CD4-positive, alpha-beta T cell treated with Interleukin-17A for 1 hour (primary cell): ENCODE data around the gene OSBPL1A.

ENCODE experiments used
- DNase-seq: peaks from one replicate; pipeline ENCODE4 v3.0.0-alpha.2; 2020

OSBPL1A gene

GRCh38 chr18:24209558-24209957, 188.1 kb downstream of the OSBPL1A start:
- DNase-seq = no peak

DNA sequence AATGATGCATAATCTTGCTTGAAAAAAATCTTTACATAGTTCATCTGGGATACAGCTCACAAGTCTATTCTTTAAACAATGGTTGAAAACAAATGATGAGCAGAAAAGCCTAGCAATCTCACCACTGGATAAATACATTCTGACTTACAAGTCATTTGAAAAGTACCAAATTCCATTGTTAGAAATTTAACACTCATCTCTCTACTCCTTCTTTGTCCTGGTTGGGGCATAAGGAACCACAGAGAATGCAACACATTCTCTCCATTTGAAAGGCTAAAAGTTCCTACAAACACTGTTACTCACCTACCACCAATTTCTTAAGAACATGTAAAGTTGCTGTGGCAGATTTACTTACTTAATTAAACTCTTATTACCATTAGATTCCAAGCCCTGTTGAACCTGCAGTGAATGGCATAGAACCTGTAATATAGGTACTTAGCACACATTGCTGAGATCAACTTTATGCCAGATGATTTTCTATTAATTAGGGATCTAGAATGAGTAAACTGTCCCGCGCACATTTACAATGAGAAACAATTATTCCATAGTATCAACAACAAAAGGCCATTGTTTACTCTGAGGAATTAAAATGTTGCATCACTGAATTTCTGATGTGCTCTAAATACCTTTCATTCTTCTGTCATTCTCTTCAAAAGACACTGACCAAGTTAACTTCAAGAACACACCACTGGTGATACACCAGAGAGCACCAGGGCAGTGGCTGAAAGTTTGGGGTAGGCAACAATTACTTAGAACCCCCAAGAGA, 189.2 kb downstream of the OSBPL1A start:
- no peak for DNase-seq

- DNase-seq = no peak
Observed at GRCh38 chr18:24204904-24205303, 192.7 kb downstream of the OSBPL1A start.

- no peak for DNase-seq
Observed at GRCh38 chr18:24201699-24202687, 195.6 kb downstream of the OSBPL1A start.

DNA sequence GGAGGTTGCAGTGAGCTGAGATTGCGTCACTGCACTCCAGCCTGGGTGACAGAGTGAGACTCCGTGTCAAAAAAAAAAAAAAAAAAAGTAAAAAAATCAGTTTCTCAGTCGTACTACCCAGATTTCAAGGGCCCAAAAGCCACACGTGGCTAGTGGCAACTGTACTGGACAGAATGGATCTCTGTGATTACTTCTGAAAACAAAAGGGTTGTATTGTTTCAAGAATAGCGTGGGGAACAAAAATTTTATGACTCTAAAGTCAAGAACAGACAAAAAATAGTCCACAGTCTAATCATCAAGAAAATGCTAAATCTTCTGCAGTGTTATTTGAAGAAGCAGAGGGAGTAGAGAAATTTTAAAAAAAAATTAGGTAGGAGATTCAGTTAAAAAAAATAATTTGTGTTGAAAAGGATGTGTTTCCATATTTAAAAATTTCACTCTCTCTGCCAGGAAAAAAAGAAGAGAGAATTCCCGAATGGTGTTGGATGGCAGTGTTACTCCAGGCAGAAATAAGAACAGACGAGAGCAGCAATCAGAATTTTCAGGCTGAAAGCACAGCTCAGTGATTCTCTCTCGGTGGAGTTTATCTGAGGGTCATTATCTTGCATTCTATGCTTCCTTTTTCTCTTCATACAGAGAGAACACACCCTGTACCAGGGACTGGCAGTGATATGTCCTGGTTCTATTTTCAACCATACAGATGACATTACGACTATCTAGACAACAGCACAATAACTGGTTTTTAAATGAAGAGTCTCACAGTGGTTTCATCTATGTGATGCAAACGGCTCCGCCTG, 196.9 kb downstream of the OSBPL1A start:
- no peak for DNase-seq

- no peak for DNase-seq
Observed at GRCh38 chr18:24199372-24199962, 198.2 kb downstream of the OSBPL1A start.

DNA sequence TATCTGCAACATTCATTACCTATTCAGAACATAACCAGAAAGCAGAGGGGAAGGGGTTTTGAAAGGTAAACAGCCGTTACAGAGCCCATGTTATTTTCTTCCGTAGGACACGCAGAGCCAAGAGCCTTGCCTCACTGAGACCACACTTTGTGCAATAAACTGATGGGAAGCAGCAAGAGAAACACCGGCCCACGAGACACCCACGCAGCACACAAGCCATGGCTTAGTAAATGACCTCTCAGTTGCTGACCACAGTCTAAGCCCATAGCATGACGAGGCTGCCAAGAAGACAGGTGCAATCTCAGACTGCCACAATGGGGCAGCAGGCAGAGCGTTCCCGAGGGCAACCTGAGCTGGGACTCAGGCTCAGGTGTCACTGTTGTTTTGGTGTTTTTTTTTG, 199.2 kb downstream of the OSBPL1A start:
- no peak for DNase-seq

DNA sequence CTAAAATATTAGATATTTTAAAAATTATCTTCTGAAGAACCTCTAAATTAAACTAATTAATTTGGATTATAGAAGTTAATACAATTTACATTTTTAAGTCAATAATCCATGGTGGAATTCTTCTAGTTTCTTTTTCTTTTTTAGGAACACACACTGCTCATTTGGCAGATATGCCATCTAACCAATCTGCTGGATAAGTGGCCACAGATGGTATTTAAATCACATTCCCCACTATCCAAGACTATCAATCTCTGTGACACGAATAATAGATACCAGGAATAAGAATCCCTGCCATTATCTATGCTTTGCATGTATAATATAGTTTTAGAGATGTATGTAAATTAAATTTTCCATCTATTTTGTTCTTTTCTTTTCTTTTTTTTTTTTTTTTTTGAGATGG, 200.2 kb downstream of the OSBPL1A start:
- DNase-seq = no peak

DNA sequence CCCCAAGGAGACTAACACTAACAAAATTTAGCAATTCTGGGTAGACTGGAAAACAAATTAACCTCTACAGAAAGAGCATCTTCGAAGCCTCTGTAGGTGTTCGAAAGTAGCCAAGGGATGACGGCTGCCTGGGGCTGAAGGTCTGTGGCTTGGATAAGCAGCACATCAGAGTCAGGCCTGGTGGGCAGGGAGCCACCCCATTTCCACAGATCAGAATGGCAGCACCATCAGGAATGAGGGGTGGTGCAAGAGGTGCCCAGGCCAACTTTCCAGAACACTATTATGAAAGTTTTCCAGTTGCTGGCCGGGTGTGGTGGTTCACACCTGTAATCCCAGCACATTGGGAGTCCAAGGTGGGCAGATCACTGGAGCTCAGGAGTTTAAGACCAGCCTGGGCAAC, 200.9 kb downstream of the OSBPL1A start:
- DNase-seq = no peak

- DNase-seq = no peak
Observed at GRCh38 chr18:24195296-24196053, 202.1 kb downstream of the OSBPL1A start.

GRCh38 chr18:24190590-24190989, 207.0 kb downstream of the OSBPL1A start:
- no peak for DNase-seq

- DNase-seq = no peak
Observed at GRCh38 chr18:24189664-24190346, 207.8 kb downstream of the OSBPL1A start.

GRCh38 chr18:24189007-24189528, 208.6 kb downstream of the OSBPL1A start:
- no peak for DNase-seq

DNA sequence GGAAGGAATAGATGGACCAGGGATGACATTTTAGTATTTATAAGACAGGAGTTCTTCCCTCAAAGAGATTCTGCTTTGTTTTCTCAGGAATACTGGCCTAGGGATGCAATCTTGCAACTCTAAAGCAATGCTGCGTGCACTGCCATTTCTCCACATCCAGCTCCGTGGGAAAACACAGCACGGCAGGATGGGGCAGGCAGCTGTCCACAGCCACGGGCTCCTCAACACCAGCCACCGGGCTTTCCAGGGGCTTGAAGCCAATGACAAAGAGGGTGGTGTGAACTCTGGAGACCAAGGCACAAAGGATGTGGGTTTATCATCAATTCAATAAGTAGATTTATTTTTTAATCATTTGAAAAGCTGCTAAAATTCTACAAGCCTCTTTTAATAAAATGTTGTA, 209.5 kb downstream of the OSBPL1A start:
- no peak for DNase-seq

DNA sequence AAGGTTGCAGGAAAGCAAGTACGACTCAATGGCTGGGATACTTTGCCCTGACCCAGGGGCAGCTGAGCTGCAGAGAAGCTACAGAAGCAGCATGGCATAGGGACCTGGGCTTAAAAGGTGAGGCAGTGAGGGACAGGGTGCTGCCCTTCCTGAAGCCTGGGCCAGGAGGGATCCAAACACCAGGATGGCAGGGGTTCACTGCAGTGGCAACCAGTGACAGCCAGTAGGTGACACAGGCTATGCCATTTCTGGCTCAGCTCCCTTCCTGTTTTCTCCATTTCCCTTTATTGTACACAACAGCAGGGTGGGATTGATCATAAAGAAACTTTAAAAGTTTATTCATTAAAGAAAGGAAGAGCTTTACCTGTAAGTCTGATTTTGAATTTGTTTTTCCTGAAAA, 209.9 kb downstream of the OSBPL1A start:
- DNase-seq = no peak

GRCh38 chr18:24187049-24187448, 210.6 kb downstream of the OSBPL1A start:
- no peak for DNase-seq

DNA sequence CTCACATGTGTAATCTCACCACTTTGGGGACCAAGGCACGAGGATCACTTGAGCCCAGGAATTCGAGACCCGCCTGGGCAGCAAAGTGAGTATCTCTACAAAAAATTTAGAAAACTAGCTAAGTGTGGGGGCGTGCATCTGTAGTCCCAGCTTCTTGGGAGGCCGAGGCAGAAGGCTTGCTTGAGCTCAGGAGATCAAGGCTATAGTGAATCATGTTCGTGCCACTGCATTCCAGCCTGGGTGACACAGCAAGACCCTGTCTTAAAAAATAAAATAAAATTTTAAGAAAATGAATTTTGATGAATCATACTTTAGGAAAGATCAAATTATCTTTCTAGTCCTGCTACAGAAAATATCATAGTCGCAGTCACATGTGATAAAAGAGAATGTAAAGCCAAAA, 211.8 kb downstream of the OSBPL1A start:
- no peak for DNase-seq

DNA sequence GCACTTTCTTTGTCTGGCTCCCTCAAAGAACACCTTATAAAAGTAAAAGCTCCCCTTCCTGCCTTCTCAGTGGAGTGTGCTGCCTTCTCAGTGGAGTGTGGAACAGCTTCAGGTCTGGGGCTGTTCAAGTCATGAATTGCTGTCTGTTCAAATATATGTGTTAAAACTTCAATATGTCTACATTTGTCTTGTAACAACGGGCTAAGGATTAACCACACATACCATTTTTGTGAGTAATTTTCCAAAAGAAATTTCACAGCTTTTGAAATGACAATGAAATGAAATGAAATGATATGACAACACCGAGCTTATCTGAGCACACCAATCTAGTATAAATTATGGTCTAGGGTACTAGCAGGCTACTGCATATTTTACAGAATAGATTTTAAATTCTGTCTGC, 215.8 kb downstream of the OSBPL1A start:
- DNase-seq = no peak

GRCh38 chr18:24180048-24180447, 217.6 kb downstream of the OSBPL1A start:
- DNase-seq = no peak

DNA sequence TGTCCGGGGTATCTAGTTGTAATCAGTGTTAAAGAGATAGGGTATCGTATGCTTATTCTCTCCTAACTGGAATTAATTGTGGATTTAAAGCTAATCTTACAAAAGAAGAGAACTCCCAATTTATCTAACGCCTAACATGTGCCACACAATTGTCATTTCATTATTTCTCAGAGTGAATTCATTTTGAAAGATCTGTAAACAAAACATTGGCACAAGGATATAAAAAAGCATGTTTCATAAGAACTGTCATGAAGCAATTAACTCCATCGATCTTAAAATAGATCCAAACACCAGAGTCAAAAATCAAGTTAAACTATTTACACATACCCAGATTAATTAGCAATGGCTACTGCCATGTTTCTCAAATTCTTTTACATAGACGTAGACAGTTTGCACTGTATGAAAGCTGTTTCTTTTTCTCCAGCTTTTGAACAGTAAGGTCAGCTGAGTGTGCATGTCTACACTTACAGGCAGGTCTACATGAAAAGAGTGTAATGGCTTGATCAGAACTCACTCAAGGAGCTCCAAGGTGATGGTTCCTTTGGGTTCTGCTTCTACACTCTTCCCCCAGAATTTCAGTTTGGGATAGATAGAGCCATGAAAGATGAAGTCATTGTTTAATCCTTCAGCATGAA, 220.0 kb downstream of the OSBPL1A start:
- DNase-seq = no peak
